Peyer's patch (tissue), 4 donors: ENCODE measurements around the gene KIRREL1.

Source experiments
- CTCF ChIP-seq, 6 experiments: fragments of 450-650 bp in 4 of 6; fragments of 200-600 bp in 2 of 6; sonication (generic) in 1 of 6; IDR thresholded peaks; one replicate each; pipeline ENCODE4 v1.5.1; 2017 to 2019; ENCODE audit warnings: antibody characterized with exemption in 6 of 6, mild to moderate bottlenecking in 3 of 6, moderate library complexity in 1 of 6
- POLR2A ChIP-seq, 2 donors: fragments of 450-650 bp; IDR thresholded peaks; one replicate each; pipeline ENCODE4 v1.5.1; 2017; ENCODE audit warnings: antibody characterized with exemption in 2 of 2, mild to moderate bottlenecking in 2 of 2, moderate library complexity in 2 of 2

- TF ChIP-seq POLR2A (IDR thresholded peaks at IDR 0.05) (no peak), CTCF (IDR thresholded peaks at IDR 0.05) (no peak)
Observed at GRCh38 chr1:157959750-157960149, 33.7 kb upstream of the KIRREL1 start.
